Non-pigmented ciliary epithelial cell (primary cell): ENCODE measurements around the gene CD38.
"Not testable (repeated sequence)": the region's sequence is repeated elsewhere in the genome, so short reads cannot be mapped to it uniquely, and the experiment has no call there.

Experiments
- DNase-seq: peaks from one replicate; pipeline ENCODE4 v3.0.0-alpha.2; 2010; ENCODE audit warnings: low read depth

The CD38 gene

DNA sequence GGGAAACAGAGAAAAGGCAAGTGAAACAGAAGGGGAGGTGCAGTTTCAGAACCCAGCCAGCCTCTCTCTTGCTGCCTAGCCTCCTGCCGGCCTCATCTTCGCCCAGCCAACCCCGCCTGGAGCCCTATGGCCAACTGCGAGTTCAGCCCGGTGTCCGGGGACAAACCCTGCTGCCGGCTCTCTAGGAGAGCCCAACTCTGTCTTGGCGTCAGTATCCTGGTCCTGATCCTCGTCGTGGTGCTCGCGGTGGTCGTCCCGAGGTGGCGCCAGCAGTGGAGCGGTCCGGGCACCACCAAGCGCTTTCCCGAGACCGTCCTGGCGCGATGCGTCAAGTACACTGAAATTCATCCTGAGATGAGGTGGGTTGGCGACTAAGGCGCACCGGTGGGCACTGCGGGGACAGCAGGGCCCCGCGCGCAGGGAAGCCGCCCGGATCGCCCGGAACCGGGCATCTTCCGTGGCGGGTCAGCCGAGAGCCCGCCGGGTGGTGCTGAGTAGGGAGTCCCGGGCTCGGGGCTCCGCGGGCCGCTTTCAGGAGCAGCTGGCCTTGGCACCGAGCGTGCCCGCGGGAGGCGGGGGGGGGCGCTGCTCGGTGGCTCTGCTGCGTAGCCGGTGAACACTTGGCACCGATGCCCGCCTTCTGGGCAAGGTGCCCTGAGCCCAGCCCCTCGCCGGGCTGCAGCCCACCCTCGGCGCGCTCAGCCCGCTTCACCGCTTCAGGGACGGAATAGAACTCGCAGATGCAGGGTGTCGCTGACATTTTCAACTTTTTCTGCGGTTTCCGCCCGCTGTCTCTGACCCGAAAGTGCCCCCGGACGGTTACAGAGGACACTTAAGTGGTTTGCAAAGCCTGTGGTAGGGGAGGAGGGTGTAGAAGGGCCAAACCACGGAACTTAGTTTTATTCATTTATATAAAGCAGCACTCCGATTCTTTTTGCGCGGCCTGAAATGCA is at the start of gene CD38:
Gene CD38 (plus strand): TSS at position 40 of the 953 bp plus-strand sequence. CDS start 87 bp downstream, at position 127.
- DNase-seq, result no peak

DNA sequence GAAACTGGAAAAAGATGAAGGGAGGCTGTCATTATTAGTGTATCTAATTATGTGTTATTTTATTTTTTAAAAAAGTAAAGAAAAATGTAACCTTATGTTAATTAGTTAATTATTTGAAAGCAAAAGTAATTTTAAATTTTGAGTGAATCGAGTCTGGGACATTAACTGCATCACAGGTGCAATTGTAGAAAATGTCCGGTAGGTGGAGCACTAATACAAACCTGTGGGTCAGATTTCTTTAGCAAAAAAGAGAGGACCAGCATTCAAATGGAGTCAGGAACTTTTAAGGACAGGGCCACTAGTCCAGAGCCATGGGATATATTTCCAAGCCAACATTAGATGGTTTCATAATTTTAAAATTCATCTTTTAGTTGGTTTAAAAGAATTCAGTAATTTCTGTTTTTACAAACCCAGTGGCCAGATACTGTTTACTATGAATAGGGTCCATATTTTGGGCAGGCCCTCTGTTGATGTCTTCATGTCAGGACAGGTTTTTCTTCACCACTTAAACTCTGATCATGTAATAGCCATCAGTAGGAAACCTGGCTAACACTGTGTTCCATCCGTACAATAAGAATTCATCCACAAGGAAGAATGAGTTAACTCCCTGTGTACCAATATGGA is 48.1 kb upstream of the CD38 start:
- DNase-seq, result no peak

DNA sequence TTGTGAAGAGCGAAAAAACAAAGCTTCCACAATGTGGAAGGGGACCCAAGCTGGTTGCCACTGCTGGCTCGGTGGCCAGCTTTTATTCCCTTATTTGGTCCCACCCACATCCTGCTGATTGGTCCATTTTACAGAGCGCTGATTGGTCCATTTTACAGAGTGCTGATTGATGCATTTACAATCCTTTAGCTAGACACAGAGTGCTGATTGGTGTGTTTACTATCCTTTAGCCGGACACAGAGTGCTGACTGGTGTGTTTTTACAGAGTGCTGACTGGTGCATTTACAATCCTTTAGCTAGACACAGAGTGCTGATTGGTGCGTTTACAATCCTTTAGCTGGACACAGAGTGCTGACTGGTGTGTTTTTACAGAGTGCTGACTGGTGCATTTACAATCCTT is 45.1 kb upstream of the CD38 start:
- not testable (repeated sequence) for DNase-seq

GRCh38 chr4:15735536-15735935 is 42.6 kb upstream of the CD38 start:
- no peak for DNase-seq

DNA sequence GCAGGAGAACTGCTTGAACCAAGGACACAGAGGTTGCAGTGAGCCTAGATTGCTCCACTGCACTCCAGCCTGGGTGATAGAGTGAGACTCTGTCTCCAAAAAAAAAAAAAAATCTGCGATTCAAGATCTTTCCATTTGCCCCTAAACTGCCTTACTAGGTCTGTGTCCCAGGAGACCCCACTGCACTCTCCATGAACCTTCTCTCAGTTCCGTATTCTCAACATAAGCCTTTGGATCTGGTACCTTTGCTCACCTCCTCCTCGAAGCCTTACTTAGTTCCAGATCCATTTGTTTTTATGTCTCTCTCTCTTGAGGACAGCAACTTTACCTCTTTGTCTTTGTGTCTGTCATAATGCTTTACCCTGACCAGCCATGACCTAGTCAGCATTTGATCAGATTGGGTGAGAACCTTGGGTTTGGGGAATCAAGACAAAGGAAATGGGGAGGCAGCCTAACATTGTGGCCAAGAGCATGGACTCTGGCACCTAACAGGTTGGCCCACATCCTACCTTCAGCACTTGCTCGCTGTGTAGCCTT is 41.5 kb upstream of the CD38 start:
- no peak for DNase-seq

DNA sequence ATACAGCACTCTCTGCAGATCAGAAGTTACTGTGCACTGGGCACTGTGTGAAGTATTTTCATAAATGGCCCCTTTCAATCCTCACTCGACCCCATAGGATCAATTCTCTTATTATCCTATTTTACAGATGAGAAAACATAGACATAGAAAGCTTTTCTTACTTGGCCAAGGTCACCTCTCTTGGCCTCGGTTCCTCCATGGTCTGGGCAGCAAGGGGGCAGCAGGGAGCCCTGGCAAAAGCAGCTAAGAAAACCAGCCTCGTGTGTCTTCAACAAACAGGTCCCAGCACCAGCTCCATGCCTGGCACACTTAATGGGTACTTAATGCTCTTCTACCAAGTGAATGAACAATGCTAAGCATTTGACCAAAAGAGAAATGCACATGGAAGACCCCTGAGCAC is 40.9 kb upstream of the CD38 start:
- DNase-seq, result no peak

DNA sequence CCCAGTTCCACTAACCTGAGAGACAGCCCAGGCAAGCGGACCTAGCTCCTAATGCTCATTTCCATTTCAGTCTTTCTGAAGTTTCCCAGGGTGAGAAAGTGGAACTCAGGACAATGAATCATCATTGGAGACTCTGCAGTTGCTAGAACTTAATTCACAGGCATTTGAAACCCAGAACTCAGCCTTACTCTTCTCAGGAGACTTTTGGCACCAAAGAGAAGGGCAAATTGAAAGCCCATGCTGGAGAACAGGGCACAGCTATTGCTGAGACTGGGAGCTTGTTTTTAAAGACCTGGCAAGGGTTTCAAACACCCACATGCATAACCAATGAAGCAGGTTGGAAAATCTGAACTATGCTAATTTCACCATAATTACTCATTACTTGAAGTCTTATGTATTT is 39.3 kb upstream of the CD38 start:
- no peak for DNase-seq

- no peak for DNase-seq
Measured at GRCh38 chr4:15740764-15741404, 37.2 kb upstream of the CD38 start.

DNA sequence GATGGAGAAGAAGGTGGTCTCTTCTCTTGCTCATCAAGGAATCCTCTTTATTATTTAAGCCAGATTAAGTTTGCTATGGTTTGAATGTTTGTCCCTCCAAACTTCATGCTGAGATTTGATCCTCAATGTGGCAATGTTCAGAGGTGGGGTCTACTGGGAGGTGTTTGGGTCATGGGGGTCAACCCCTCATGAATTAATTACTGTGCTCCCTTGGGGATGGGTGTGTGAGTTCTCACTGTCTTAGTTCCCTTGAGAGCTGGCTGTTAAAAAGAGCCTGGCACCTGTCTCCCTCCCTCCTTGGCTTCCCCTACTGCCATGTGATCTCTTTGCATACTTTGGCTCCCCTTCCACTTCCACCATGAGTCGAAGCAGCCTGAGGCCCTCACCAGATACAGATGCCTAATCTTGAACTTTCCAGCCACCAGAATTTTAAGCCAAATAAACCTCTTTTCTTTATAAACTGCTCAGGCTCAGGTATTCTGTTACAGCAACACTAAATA is 36.0 kb upstream of the CD38 start:
- no peak for DNase-seq

GRCh38 chr4:15742637-15743036 is 35.5 kb upstream of the CD38 start:
- DNase-seq, result no peak

DNA sequence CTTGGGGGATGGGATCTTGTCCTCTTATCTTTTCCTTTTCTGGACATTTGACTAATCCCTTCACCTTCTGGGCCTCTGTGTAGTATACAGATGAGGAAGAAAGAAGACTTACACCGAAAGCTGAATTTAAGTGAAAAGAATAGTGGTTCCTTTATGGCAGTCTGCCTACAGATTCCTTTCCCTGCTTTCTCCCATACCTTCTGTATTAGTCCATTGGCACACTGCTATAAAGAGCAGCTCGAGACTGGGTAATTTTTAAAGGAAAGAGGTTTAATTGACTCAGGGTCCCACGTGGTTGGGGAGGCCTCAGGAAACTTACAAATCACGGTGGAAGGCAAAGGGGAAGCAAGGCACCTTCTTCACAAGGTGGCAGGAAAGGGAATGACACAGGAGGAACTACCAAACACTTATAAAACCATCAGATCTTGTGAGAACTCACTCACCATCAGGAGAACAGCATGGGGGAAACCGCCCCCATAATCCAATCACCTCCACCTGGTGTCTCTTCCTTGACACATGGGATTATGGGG is 34.0 kb upstream of the CD38 start:
- no peak for DNase-seq

DNA sequence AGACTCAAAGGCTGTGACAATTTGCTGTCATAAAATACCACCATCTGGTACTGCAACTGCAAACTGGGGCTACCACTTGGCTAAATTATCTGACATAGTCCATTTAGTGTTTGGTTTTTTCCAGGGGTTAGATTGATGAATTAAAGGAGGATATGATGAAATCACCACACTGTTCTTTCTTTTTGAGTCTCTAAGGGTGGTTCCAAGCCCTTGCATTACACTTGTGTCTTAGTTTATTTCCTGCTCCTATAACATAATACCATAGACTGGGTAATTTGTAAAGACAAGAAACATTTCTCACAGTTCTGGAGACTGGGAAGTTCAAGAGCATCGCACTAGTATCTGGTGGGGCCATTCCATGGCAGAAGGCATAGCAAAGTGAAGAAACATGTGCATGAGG is 32.0 kb upstream of the CD38 start:
- no peak for DNase-seq

GRCh38 chr4:15749001-15749400 is 29.1 kb upstream of the CD38 start:
- DNase-seq, result no peak

- DNase-seq, result no peak
Measured at GRCh38 chr4:15751153-15751552, 27.0 kb upstream of the CD38 start.

DNA sequence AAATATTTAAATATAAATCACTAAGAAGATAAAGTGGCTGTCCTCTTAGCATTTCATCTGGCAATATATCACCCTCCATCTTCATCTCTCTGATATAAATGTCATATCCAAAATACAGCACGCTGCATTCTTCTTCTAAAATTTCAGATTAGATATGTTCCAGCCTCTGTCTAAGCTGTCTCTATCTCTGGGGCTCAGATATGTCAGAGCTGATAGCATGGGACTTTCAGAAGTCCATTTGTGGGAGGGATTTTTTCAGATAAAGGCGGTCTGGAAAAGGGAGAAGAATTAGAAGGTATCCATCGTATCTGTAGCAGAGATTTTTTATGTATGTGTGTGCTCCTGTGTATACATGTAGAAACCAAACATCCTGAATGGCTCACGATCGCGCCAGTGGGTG is 25.0 kb upstream of the CD38 start:
- no peak for DNase-seq

DNA sequence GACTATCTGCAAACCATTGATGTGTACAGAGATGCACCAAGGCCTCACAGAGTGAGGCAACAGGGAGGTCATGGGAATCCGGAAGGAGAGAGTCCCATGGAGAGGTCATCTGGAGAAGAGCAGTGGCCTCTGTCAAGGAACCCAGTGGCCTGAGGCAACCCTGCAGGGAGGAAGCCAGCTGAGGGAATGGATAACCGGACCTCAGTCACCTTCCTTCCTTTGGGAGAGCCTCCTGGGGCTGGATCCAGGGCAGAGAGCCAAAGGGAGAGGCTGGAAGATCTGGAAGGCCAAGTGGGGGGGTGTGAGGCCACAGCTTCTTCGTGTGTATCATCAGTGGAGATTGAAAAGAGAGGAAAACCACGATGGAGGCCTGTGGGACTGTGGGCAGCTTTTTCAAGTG is 24.3 kb upstream of the CD38 start:
- no peak for DNase-seq

- DNase-seq, result peak; percentile 69
Measured at GRCh38 chr4:15754323-15754722, 23.8 kb upstream of the CD38 start.

- peak; percentile 40 for DNase-seq
Measured at GRCh38 chr4:15755321-15756155, 22.6 kb upstream of the CD38 start.

- DNase-seq, result no peak
Measured at GRCh38 chr4:15756361-15756861, 21.7 kb upstream of the CD38 start.

DNA sequence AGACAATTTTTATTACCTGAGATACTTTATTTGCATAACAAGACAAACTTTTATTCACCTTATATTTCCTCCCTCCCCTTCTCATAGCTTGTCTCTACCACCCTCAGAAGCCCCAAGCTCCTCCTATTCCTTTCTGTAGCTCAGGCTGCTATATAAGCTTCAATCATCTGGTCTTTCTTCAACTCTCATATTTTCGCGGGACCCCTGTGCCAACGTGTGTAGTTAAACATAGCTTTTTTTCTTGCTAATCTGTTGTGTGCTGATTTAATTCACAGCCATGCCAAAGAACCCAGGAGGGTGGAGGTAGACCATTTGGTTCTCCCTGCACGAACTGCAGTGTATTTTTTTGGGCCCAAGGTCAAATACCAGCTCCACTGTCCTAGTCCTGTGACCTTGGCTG is 21.1 kb upstream of the CD38 start:
- DNase-seq, result no peak

DNA sequence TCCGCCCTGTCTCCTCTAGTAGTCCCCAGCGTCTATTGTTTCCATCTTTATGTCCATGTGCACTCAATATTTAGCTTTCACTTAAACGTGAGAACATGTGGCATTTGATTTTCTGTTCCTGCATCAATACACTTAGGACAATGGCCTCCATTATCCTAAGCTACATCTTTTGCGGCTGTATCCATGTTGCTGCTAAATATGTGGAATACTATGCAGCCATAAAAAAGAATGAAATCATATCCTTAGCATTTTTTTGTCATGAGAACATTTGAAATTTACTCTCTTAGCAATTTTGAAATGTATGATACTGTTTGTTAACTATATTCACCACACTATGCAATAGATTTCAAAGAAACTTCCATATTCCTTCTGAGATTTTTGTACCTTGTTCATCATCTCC is 19.8 kb upstream of the CD38 start:
- no peak for DNase-seq
